Effector memory CD4-positive, alpha-beta T cell (primary cell): ENCODE data around the gene HDAC11.

ENCODE experiments used
- DNase-seq, 3 donors: peaks; one replicate each; pipeline ENCODE4 v3.0.0-alpha.2; 2020
- H3K27ac ChIP-seq: 2 replicates; pipeline ENCODE4 v1.7.0; 2013; ENCODE audit warnings: mild to moderate bottlenecking, low read length, moderate library complexity; ENCODE audit not compliant: insufficient read depth, poor library complexity, severe bottlenecking
- H3K27me3 ChIP-seq: replicated peaks from 2 replicates; pipeline ENCODE4 v1.7.0; 2013; ENCODE audit warnings: mild to moderate bottlenecking, low read length; ENCODE audit not compliant: insufficient read depth, control insufficient read depth, poor library complexity, severe bottlenecking
- H3K36me3 ChIP-seq: 2 replicates; pipeline ENCODE4 v1.7.0; 2013; ENCODE audit warnings: mild to moderate bottlenecking, low read length, moderate library complexity; ENCODE audit not compliant: control insufficient read depth, insufficient read depth
- H3K4me1 ChIP-seq: 2 replicates; pipeline ENCODE4 v1.7.0; 2013; ENCODE audit warnings: low read length, mild to moderate bottlenecking; ENCODE audit not compliant: control insufficient read depth, insufficient read depth, poor library complexity, severe bottlenecking
- H3K4me3 ChIP-seq: 2 replicates; pipeline ENCODE4 v1.7.0; 2013; ENCODE audit warnings: low read length, low read depth, mild to moderate bottlenecking; ENCODE audit not compliant: insufficient read depth, poor library complexity, severe bottlenecking
- H3K9me3 ChIP-seq: 2 replicates; pipeline ENCODE4 v1.7.0; 2013; ENCODE audit warnings: mild to moderate bottlenecking, low read length, moderate library complexity; ENCODE audit not compliant: control insufficient read depth

The HDAC11 gene

DNA sequence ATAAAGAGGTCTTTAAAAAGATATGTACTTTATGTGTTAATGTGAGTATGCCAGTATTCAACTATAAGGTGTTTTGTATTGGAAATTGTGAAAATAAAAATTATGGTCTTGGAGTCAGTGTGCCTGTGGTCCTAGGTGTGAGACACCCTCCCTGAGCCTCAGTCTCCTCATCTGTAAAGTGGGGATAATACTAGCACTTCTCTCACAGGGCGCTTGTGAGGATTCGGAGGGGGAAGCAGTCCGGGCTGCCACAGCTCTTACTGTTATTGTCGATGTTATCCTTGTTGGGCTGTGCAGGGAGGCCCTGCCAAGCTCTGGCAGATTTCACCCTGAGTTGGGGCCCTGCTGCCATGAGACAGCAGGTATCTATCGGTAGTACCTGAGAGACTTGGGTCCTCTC, 42.1 kb downstream of the HDAC11 start:
- no peaks in the 10 kb centered on the region for H3K36me3 ChIP-seq
- no peaks in the 10 kb centered on the region for H3K4me1 ChIP-seq
- DNase-seq = no peak

GRCh38 chr3:13524979-13525669, 45.0 kb downstream of the HDAC11 start:
- Histone ChIP-seq H3K36me3 (no peaks in the 10 kb centered on the region), H3K9me3 (no peaks in the 10 kb centered on the region), H3K27ac (no peak overlapping the region), H3K4me3 (no peak overlapping the region), H3K27me3 (no peaks in the 10 kb centered on the region), H3K4me1 (no peaks in the 10 kb centered on the region)
- no peak for DNase-seq

More for the DNA sequence above, 42.1 kb downstream of the HDAC11 start:
- Histone ChIP-seq H3K4me3 (no peak overlapping the region), H3K27me3 (no peaks in the 10 kb centered on the region), H3K27ac (no peak overlapping the region), H3K9me3 (no peaks in the 10 kb centered on the region)

DNA sequence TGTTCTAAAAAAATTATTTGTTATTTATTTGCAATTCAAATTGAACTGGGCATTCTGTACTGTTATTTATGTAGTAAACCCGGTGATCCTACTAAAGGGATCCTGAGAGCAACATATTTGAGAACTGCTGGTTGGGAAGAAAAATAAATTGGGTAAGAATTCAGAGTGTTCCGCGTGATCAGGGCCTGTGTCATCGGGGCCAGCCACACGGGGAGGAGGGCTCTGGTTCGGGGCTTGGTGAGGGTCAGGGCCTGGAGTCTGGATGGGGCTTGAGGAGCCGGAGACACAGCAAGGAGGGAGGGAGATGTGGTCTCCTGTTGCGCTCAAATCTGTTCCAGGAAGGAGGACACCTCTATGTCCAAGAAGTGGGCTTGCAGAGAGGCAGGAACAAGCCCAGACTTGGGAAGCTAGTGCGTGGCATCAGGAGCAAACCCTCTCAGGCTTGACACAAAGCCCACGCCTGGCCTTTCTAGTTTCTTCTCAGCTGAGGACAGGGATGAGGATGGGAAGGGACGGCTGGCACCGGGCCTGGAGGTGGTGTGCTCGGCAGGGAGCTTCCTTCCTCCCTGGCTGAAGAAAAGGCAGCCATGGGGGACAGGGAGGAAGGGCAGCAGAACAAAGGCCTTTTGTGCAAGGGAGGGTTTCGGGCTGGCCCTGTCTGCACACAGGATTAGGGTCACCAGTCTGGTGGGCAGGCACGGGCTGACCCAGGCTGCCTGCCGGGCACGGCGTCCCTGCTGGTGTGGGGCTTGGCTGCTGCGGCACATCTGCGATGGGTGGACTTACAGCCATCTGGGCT, 45.9 kb downstream of the HDAC11 start:
- H3K36me3 ChIP-seq = no peaks in the 10 kb centered on the region
- H3K4me3 ChIP-seq = no peak overlapping the region
- no peaks in the 10 kb centered on the region for H3K4me1 ChIP-seq
- H3K27me3 ChIP-seq = no peaks in the 10 kb centered on the region
- H3K27ac ChIP-seq = no peak overlapping the region
- no peak for DNase-seq
- H3K9me3 ChIP-seq = no peaks in the 10 kb centered on the region

- no peaks in the 10 kb centered on the region for H3K36me3 ChIP-seq
- H3K9me3 ChIP-seq = no peaks in the 10 kb centered on the region
- H3K4me1 ChIP-seq = no peaks in the 10 kb centered on the region
- H3K4me3 ChIP-seq = no peak overlapping the region
- DNase-seq = no peak
- H3K27me3 ChIP-seq = no peaks in the 10 kb centered on the region
- H3K27ac ChIP-seq = no peak overlapping the region
Measured at GRCh38 chr3:13526626-13526949, 46.5 kb downstream of the HDAC11 start.

DNA sequence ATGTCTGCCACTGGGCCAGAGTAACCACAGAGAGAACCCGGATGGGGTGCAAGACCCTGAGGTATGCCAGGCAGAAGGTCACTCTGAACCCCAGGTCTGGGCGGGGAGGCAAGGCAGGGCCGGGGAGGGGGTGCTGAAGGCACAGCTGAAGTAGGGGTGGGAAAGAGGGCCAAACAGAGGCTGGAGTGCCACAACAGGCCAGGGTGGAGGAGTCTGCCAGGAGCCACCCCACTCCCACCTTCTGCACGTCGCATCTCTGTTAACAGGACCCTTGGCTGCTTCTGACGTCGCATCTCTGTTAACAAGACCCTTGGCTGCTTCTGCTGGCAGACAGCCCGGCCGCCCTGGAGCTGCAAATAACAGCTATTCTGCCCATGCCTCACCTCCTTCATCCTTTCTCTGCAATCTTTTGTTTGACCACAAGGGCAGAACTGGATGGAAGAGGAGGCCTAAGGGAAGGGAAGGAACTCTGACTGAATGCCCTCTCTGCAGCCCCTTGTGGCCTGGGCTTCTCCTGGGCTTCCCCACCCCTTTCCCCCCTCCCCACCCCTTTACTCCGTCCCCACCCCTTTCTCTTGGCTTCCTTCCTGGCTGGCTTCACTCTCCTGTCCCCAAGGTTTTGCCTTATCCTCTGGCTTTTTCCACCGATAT, 48.2 kb downstream of the HDAC11 start:
- DNase-seq = no peak
- H3K4me1 ChIP-seq = no peaks in the 10 kb centered on the region
- H3K27ac ChIP-seq = no peak overlapping the region
- H3K27me3 ChIP-seq = no peaks in the 10 kb centered on the region
- no peaks in the 10 kb centered on the region for H3K36me3 ChIP-seq
- H3K4me3 ChIP-seq = no peak overlapping the region
- H3K9me3 ChIP-seq = no peaks in the 10 kb centered on the region

- no peak overlapping the region for H3K4me3 ChIP-seq
- no peaks in the 10 kb centered on the region for H3K4me1 ChIP-seq
- no peak overlapping the region for H3K27ac ChIP-seq
- H3K36me3 ChIP-seq = no peaks in the 10 kb centered on the region
- no peak for DNase-seq
- no peaks in the 10 kb centered on the region for H3K9me3 ChIP-seq
- H3K27me3 ChIP-seq = no peaks in the 10 kb centered on the region
Measured at GRCh38 chr3:13529196-13530112, 49.3 kb downstream of the HDAC11 start.

DNA sequence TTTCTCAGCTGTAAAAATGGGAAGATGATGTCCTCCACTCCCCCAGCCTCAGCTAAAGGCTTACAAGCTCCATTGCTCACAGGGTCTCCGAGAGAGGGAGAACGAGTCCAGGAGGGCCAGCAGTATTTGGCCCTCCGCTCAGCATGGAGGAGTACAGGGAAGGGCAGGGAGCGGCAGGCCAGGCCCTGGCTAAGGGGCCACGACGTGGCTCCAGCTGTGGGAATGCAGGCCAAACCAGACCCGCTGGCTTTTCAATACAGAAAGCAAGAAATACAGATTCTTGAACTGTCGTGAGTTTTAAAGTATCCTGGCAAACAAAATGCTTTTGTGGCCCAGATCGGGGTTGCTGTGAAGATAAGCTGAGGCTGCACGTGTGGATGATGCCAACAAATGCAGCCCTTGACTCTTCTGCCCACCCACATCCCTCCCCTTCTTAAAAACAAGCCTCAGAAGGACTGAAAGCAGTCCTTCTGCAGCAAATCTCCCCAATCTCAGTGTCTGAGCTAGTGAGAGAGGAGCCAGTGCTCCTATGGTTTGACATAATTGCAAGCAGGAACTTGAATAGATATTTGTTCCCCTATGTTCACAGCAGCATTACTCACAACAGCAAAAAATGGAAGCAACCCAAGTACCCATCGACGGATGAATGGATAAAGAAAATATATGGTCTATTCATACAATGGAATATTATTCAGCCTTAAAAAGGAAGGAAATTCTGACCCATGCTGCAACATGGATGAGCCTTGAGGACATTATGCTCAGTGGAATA, 50.3 kb downstream of the HDAC11 start:
- Histone ChIP-seq H3K9me3 (no peaks in the 10 kb centered on the region), H3K27ac (no peak overlapping the region), H3K4me3 (no peak overlapping the region), H3K27me3 (no peaks in the 10 kb centered on the region), H3K36me3 (no peaks in the 10 kb centered on the region), H3K4me1 (no peaks in the 10 kb centered on the region)
- DNase-seq = no peak

GRCh38 chr3:13532085-13532484, 52.0 kb downstream of the HDAC11 start:
- Histone ChIP-seq H3K4me3 (no peak overlapping the region), H3K36me3 (no peaks in the 10 kb centered on the region), H3K27me3 (no peaks in the 10 kb centered on the region), H3K4me1 (no peaks in the 10 kb centered on the region), H3K27ac (no peak overlapping the region), H3K9me3 (no peaks in the 10 kb centered on the region)
- DNase-seq = no peak

DNA sequence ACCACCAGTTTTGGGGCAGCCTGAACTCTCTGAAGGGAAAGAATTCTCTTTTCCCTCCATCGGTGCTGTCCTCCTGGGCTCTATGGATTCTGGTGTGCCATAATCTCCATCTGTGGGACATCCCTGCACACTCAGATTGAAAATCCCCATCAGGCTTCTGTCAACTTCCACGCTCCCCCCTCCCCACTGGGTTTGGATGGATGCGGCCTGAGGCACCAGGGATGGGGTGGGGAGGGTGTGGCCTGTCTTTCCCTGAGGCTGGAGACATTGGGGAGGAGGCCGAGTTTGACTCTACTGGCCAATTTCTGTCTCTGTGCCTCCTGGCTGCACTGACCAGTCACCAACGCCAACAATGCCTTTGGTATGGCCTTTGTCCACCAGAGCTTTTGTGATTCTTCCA, 52.5 kb downstream of the HDAC11 start:
- Histone ChIP-seq H3K27ac (no peak overlapping the region), H3K9me3 (no peaks in the 10 kb centered on the region), H3K4me3 (no peak overlapping the region), H3K27me3 (no peaks in the 10 kb centered on the region), H3K4me1 (no peaks in the 10 kb centered on the region), H3K36me3 (no peaks in the 10 kb centered on the region)
- DNase-seq = no peak
